HAP-1 (cell line): ENCODE measurements around the gene PLCXD3.

Source experiments
- DNase-seq, 2 experiments: peaks; one replicate each; pipeline ENCODE4 v3.0.0-alpha.2; 2016 to 2020; ENCODE audit warnings: low spot score in 2 of 2
- H3K27me3 ChIP-seq: fragments of 250-450 bp; sonication (Bioruptor Pico); 2 replicates; pipeline ENCODE4 v1.5.1; 2020; ENCODE audit warnings: low read depth, mild to moderate bottlenecking, moderate library complexity
- H3K36me3 ChIP-seq: fragments of 250-450 bp; sonication (Bioruptor Pico); replicated peaks from 2 replicates; pipeline ENCODE4 v1.5.1; 2020; ENCODE audit warnings: mild to moderate bottlenecking
- H3K4me1 ChIP-seq: fragments of 250-450 bp; sonication (Bioruptor Pico); 2 replicates; pipeline ENCODE4 v1.5.1; 2020; ENCODE audit warnings: mild to moderate bottlenecking
- H3K4me3 ChIP-seq: fragments of 250-450 bp; sonication (Bioruptor Pico); 2 replicates; pipeline ENCODE4 v1.5.1; 2020; ENCODE audit warnings: mild to moderate bottlenecking, moderate library complexity
- H3K9me3 ChIP-seq: fragments of 250-450 bp; sonication (Bioruptor Pico); 2 replicates; pipeline ENCODE4 v1.5.1; 2020; ENCODE audit warnings: mild to moderate bottlenecking, moderate library complexity
- in situ Hi-C: fragments of 300-500 bp; cut with MboI; formaldehyde crosslinking; loops from 3 replicates; pipeline ENCODE4 v1.14.3; 2020; ENCODE audit warnings: low sequenced_read_pairs, inconsistent platforms, mixed read lengths

Gene PLCXD3

GRCh38 chr5:41416336-41416735 is 94.1 kb downstream of the PLCXD3 start:
- Histone ChIP-seq H3K4me1 (no peaks in the 10 kb centered on the region), H3K9me3 (no peaks in the 10 kb centered on the region), H3K36me3 (no peaks in the 10 kb centered on the region), H3K27me3 (no peaks in the 10 kb centered on the region), H3K4me3 (no peak overlapping the region)
- in situ Hi-C loops, result no loop called here
- no peak for DNase-seq

DNA sequence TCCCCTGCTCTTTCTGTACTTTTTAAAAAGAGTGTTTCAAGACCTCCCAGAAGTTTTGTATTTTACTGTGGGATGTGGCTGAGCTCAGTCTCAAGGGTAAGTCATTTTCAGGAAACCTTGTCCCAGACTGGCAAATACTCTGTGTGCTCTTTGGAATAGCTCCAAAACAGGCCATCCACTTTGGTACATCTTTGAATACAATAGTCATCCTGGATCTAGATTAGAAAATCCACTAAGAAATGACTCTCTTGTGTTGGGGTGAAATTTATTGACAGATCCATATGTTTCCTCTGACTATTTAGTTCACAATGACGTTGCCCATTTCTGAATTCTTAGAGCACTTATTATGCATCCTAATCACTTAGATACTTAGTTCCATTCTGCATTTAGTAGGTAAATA is 95.2 kb downstream of the PLCXD3 start:
- H3K27me3 ChIP-seq, result no peaks in the 10 kb centered on the region
- no peak overlapping the region for H3K4me3 ChIP-seq
- in situ Hi-C loops, result no loop called here
- no peak for DNase-seq
- H3K4me1 ChIP-seq, result no peaks in the 10 kb centered on the region
- H3K9me3 ChIP-seq, result no peaks in the 10 kb centered on the region
- no peaks in the 10 kb centered on the region for H3K36me3 ChIP-seq

DNA sequence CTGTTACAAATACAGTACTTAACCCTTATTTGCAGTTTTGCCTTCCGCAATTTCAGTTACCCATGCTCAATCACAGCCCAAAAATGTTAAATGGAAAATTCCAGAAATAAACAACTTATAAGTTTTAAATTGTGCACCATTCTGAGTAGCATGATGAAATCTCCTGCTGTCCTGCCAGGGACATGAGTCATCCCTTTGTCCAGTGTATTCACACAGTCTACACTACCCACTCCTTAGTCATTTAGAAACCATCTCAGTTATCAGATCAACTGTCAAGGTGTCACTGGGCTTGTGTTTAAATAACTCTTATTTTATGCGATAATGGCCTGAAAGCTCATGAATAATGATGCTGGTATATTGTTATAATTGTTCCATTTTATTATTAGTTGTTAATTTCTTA is 95.8 kb downstream of the PLCXD3 start:
- no peaks in the 10 kb centered on the region for H3K27me3 ChIP-seq
- no peaks in the 10 kb centered on the region for H3K36me3 ChIP-seq
- in situ Hi-C loops, result no loop called here
- no peaks in the 10 kb centered on the region for H3K4me1 ChIP-seq
- DNase-seq, result no peak
- no peaks in the 10 kb centered on the region for H3K9me3 ChIP-seq
- no peak overlapping the region for H3K4me3 ChIP-seq

GRCh38 chr5:41413074-41413473 is 97.3 kb downstream of the PLCXD3 start:
- Histone ChIP-seq H3K36me3 (no peaks in the 10 kb centered on the region), H3K4me1 (no peaks in the 10 kb centered on the region), H3K4me3 (no peak overlapping the region), H3K9me3 (no peaks in the 10 kb centered on the region), H3K27me3 (no peaks in the 10 kb centered on the region)
- in situ Hi-C loops, result no loop called here
- no peak for DNase-seq

- H3K36me3 ChIP-seq, result no peaks in the 10 kb centered on the region
- no peak overlapping the region for H3K4me3 ChIP-seq
- in situ Hi-C loops, result no loop called here
- H3K27me3 ChIP-seq, result no peaks in the 10 kb centered on the region
- no peaks in the 10 kb centered on the region for H3K9me3 ChIP-seq
- no peak for DNase-seq
- no peaks in the 10 kb centered on the region for H3K4me1 ChIP-seq
Observed at GRCh38 chr5:41412496-41412895, 97.9 kb downstream of the PLCXD3 start.

- DNase-seq, result no peak
- Histone ChIP-seq H3K9me3 (no peaks in the 10 kb centered on the region), H3K27me3 (no peaks in the 10 kb centered on the region), H3K4me1 (no peaks in the 10 kb centered on the region), H3K36me3 (no peaks in the 10 kb centered on the region), H3K4me3 (no peak overlapping the region)
- in situ Hi-C loops, result no loop called here
Observed at GRCh38 chr5:41410737-41411136, 99.7 kb downstream of the PLCXD3 start.

DNA sequence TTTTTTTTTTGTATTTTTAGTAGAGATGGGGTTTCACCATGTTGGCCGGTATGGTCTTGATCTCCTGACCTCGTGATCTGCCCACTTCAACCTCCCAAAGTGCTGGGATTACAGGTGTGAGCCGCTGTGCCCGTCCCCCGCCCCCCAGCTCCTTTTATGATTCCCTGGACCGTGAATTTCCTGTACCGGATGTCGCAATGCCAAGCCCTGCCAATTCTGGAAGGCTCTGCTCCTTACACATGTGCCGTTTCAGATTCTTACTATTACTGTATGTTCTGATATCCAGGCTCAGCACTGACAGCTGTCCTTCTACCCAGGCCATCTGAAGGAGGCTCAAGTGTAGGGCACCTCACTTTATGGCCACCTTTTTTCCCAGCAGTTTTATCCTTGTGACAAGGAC is 100.1 kb downstream of the PLCXD3 start:
- no peaks in the 10 kb centered on the region for H3K36me3 ChIP-seq
- no peak for DNase-seq
- no peak overlapping the region for H3K4me3 ChIP-seq
- H3K4me1 ChIP-seq, result no peaks in the 10 kb centered on the region
- in situ Hi-C loops, result no loop called here
- H3K9me3 ChIP-seq, result no peaks in the 10 kb centered on the region
- H3K27me3 ChIP-seq, result no peaks in the 10 kb centered on the region

- Histone ChIP-seq H3K36me3 (no peaks in the 10 kb centered on the region), H3K9me3 (no peaks in the 10 kb centered on the region), H3K4me3 (no peak overlapping the region), H3K27me3 (no peaks in the 10 kb centered on the region), H3K4me1 (no peaks in the 10 kb centered on the region)
- no peak for DNase-seq
- in situ Hi-C loops, result no loop called here
Observed at GRCh38 chr5:41408676-41409443, 101.5 kb downstream of the PLCXD3 start.

- no peak overlapping the region for H3K4me3 ChIP-seq
- no peaks in the 10 kb centered on the region for H3K9me3 ChIP-seq
- DNase-seq, result no peak
- no peaks in the 10 kb centered on the region for H3K27me3 ChIP-seq
- no peaks in the 10 kb centered on the region for H3K36me3 ChIP-seq
- in situ Hi-C loops, result no loop called here
- H3K4me1 ChIP-seq, result no peaks in the 10 kb centered on the region
Observed at GRCh38 chr5:41406936-41407335, 103.5 kb downstream of the PLCXD3 start.

- H3K4me3 ChIP-seq, result no peak overlapping the region
- H3K9me3 ChIP-seq, result no peaks in the 10 kb centered on the region
- no peaks in the 10 kb centered on the region for H3K4me1 ChIP-seq
- H3K36me3 ChIP-seq, result no peaks in the 10 kb centered on the region
- in situ Hi-C loops, result no loop called here
- no peak for DNase-seq
- H3K27me3 ChIP-seq, result no peaks in the 10 kb centered on the region
Observed at GRCh38 chr5:41406424-41406823, 104.0 kb downstream of the PLCXD3 start.

- in situ Hi-C loops, result no loop called here
- no peaks in the 10 kb centered on the region for H3K36me3 ChIP-seq
- H3K9me3 ChIP-seq, result no peaks in the 10 kb centered on the region
- H3K27me3 ChIP-seq, result no peaks in the 10 kb centered on the region
- H3K4me1 ChIP-seq, result no peaks in the 10 kb centered on the region
- DNase-seq, result no peak
- no peak overlapping the region for H3K4me3 ChIP-seq
Observed at GRCh38 chr5:41404757-41405156, 105.6 kb downstream of the PLCXD3 start.

DNA sequence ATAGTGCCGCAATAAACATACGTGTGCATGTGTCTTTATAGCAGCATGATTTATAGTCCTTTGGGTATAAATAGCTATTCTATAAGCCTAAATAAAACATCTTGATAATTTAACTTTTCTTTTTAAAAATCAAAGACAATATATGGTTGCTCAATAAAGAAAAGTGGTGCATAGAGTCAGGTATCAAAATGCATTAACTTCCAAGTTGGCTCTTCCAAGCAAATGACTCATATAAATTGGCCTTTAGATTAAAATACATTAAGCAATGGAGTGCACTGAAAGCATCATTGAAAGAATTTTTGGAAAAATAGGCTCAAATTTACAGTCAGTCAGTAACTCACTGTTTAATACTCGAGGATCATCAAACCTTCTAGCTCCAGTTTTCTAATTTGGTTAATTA is 106.6 kb downstream of the PLCXD3 start:
- Histone ChIP-seq H3K4me1 (no peaks in the 10 kb centered on the region), H3K36me3 (no peaks in the 10 kb centered on the region), H3K9me3 (no peaks in the 10 kb centered on the region), H3K27me3 (no peaks in the 10 kb centered on the region), H3K4me3 (no peak overlapping the region)
- no peak for DNase-seq
- in situ Hi-C loops, result no loop called here

DNA sequence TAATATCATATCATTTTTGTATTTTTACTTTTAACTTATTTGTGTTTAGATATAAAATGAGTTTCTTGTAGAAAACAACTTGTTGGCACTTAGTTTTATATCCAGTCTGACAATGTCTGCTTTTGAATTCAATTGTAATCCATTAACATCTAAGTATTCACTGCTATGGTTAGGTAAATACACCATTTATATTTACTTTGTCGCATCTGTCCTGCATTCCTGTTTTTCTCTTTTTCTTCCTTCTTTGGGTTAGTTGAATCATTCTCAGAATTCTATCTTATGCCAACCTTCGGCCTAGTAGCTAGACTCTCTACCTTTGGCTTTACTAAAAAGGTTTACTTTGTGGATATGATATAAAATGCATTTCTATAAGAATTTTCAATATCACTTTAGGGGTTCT is 107.6 kb downstream of the PLCXD3 start:
- in situ Hi-C loops, result no loop called here
- Histone ChIP-seq H3K27me3 (no peaks in the 10 kb centered on the region), H3K4me3 (no peak overlapping the region), H3K36me3 (no peaks in the 10 kb centered on the region), H3K9me3 (no peaks in the 10 kb centered on the region), H3K4me1 (no peaks in the 10 kb centered on the region)
- no peak for DNase-seq

DNA sequence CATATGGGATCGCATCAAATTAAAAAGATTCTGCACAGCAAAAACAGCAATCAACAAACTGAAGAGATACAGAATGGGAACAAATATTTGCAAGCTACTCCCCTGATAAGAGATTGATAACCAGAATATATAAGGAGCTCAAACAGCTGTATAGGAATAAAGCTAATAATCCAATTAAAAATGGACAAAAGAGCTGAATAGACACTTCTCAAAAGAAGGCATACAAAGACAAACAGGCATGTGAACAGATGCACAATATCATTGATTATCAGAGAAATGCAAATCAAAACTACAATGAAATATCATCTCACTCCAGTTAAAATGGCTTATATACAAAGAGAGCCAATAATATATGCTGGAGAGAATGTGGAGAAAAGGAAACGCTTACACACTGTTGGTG is 110.6 kb downstream of the PLCXD3 start:
- DNase-seq, result no peak
- H3K4me3 ChIP-seq, result no peak overlapping the region
- no peaks in the 10 kb centered on the region for H3K4me1 ChIP-seq
- H3K9me3 ChIP-seq, result no peaks in the 10 kb centered on the region
- H3K27me3 ChIP-seq, result no peaks in the 10 kb centered on the region
- in situ Hi-C loops, result no loop called here
- H3K36me3 ChIP-seq, result no peaks in the 10 kb centered on the region

DNA sequence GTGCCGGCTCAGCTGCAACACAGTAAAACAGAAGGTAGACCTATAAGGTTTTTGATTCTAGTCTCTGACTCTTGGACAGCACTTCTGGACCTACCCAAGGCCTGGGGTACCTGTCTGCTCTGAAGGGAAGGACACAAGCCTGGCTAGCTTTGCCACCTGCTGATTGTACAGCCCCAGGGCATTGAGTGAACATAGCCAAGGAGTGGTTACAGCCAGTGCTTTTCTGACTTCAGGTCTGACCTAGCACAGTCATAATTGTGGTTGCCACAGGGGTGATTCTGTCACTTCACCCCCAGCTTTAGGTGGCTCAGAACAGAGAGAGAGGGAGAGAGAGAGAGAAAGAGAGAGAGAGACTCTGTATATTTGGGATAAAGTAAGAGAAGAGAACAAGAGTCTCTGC is 118.4 kb downstream of the PLCXD3 start:
- no peak overlapping the region for H3K4me3 ChIP-seq
- in situ Hi-C loops, result no loop called here
- H3K4me1 ChIP-seq, result no peaks in the 10 kb centered on the region
- no peaks in the 10 kb centered on the region for H3K36me3 ChIP-seq
- DNase-seq, result no peak
- 0 out of 2 replicates have a peak, but pooled peaks cover 3% of the 10 kb centered on the region for H3K27me3 ChIP-seq
- no peaks in the 10 kb centered on the region for H3K9me3 ChIP-seq
